K562 (cell line): ENCODE results near the gene SIMC1. TPM values are rescaled to one million over a fixed set of nuclear protein-coding genes. Genes with fewer than 3 reads are reported as not detected.

Experiments used
- ATAC-seq: fragments of 200-7000 bp; cut with Tn5 transposase; 3 replicates; pipeline ENCODE4 v1.9.1; 2020; ENCODE audit warnings: moderate library complexity
- BruUV-seq: library from RNA; stranded (reverse); fragments of 400-500 nt; replicated peaks from 2 replicates; lab custom pipeline; 2021; lab: Mats Ljungman, UMichigan
- CTCF ChIA-PET: fragments of 300-600 bp; formaldehyde crosslinking; extraction: SDS; loops from one replicate; lab custom pipeline; 2021; ENCODE audit warnings: low intra/inter-chr PET ratio; lab: Yijun Ruan, JAX
- POLR2A ChIA-PET: fragments of 300-600, 350-650 bp; sonication (Branson Sonifier 250); formaldehyde crosslinking; extraction: SDS; loops from one replicate; lab custom pipeline; 2021; ENCODE audit warnings: antibody characterized with exemption, inconsistent platforms; lab: Yijun Ruan, JAX
- DNase-seq, 4 experiments: peaks; one replicate each; pipeline versions ENCODE4 v3.0.0 to v3.0.0-alpha.2; 2011 to 2018; ENCODE audit warnings: low spot score in 3 of 4, mixed read lengths in 3 of 4; ENCODE audit errors: extremely low read depth in 1 of 4
- FAIRE-seq: peaks from 2 replicates; lab custom pipeline; 2011; peaks lifted over from hg19 to GRCh38; lab: Jason Lieb, UNC
- H2AFZ ChIP-seq: 2 replicates; pipeline ENCODE4 v1.6.0; 2011; ENCODE audit warnings: low read depth, low read length, control low read depth, inconsistent platforms
- H3K27ac ChIP-seq: fragments of 200-600 bp; 3 replicates; pipeline ENCODE4 v1.8.0; 2011; ENCODE audit warnings: low read depth, mild to moderate bottlenecking, control low read depth, inconsistent platforms, low read length, moderate library complexity, mixed read lengths; ENCODE audit errors: extremely low read depth
- H3K27me3 ChIP-seq, 2 experiments: fragments of 300-600 bp in 1 of 2; 2 replicates in 1 of 2; 3 replicates in 1 of 2; pipeline versions ENCODE4 v1.6.0 to v1.8.0; 2011; ENCODE audit warnings: inconsistent platforms in 2 of 2, low read length in 2 of 2, mild to moderate bottlenecking in 1 of 2, mixed read lengths in 1 of 2, moderate library complexity in 1 of 2; ENCODE audit not compliant: control insufficient read depth in 2 of 2, insufficient read depth in 2 of 2
- H3K36me3 ChIP-seq: fragments of 300-600 bp; 3 replicates; pipeline ENCODE4 v1.8.0; 2011; ENCODE audit warnings: mild to moderate bottlenecking, low read length, inconsistent platforms; ENCODE audit not compliant: control insufficient read depth, insufficient read depth
- H3K4me1 ChIP-seq, 2 experiments: fragments of 200-600 bp in 1 of 2; replicated peaks in 1 of 2; 2 replicates in 1 of 2; 3 replicates in 1 of 2; pipeline versions ENCODE4 v1.5.1 to v1.8.0; 2011; ENCODE audit warnings: inconsistent platforms in 2 of 2, low read length in 2 of 2, mild to moderate bottlenecking in 1 of 2, mixed read lengths in 1 of 2, moderate library complexity in 1 of 2; ENCODE audit not compliant: control insufficient read depth in 2 of 2, insufficient read depth in 2 of 2
- H3K4me2 ChIP-seq: 2 replicates; pipeline ENCODE4 v1.6.1; 2011; ENCODE audit warnings: low read length, control low read depth, inconsistent platforms, mixed read lengths; ENCODE audit not compliant: insufficient read depth
- H3K4me3 ChIP-seq: fragments of 200-600 bp; sonication (generic), shearing (Covaris generic); 2 replicates; pipeline ENCODE4 v1.5.1; 2016; ENCODE audit warnings: control low read depth, inconsistent platforms
- H3K79me2 ChIP-seq: fragments of 200-600 bp; 3 replicates; pipeline ENCODE4 v1.8.0; 2011; ENCODE audit warnings: low read length, inconsistent platforms; ENCODE audit not compliant: control insufficient read depth, insufficient read depth
- H3K9ac ChIP-seq, 2 experiments: 2 replicates each; pipeline versions ENCODE4 v1.6.0 to v1.6.1; 2011; ENCODE audit warnings: low read depth in 2 of 2, low read length in 2 of 2, control low read depth in 1 of 2, inconsistent platforms in 1 of 2, mild to moderate bottlenecking in 1 of 2, mixed read lengths in 1 of 2; ENCODE audit not compliant: insufficient read depth in 1 of 2
- H3K9me1 ChIP-seq: one replicate; pipeline ENCODE4 v1.6.0; 2011; ENCODE audit warnings: inconsistent platforms, mild to moderate bottlenecking, low read length, moderate library complexity; ENCODE audit not compliant: control insufficient read depth, insufficient read depth
- H3K9me3 ChIP-seq: replicated peaks from 2 replicates; pipeline ENCODE4 v1.5.1; 2011; ENCODE audit warnings: low read depth, low read length, inconsistent platforms; ENCODE audit not compliant: control insufficient read depth, insufficient read depth
- H4K20me1 ChIP-seq: replicated peaks from 2 replicates; pipeline ENCODE4 v1.6.1; 2011; ENCODE audit warnings: low read length, inconsistent platforms, mixed read lengths; ENCODE audit not compliant: control insufficient read depth, insufficient read depth
- CTCF ChIP-seq, 3 experiments: IDR thresholded peaks in 2 of 3; conservative IDR thresholded peaks in 1 of 3; 2 replicates each; pipeline ENCODE4 v1.5.1; 2011 to 2012; ENCODE audit warnings: low read length in 3 of 3, mild to moderate bottlenecking in 3 of 3, control low read depth in 2 of 3, improper control_type of control experiment in 1 of 3, inconsistent platforms in 1 of 3, low read depth in 1 of 3, mixed read lengths in 1 of 3, moderate library complexity in 1 of 3; ENCODE audit not compliant: insufficient read depth in 2 of 3
- RAD21 ChIP-seq, 2 experiments: fragments of 250-450 bp in 1 of 2; fragments of 450-650 bp in 1 of 2; sonication (Bioruptor Pico) in 1 of 2; formaldehyde crosslinking in 1 of 2; IDR thresholded peaks in 1 of 2; conservative IDR thresholded peaks in 1 of 2; 2 replicates each; pipeline versions ENCODE4 v1.4.0 to v1.8.0; 2020 to 2022; ENCODE audit warnings: mild to moderate bottlenecking in 2 of 2, moderate library complexity in 1 of 2
- RBM15 ChIP-seq: fragments of 200-400 bp; formaldehyde crosslinking; IDR thresholded peaks from 2 replicates; pipeline ENCODE4 v1.6.1; 2018; ENCODE audit warnings: mild to moderate bottlenecking, low read length, moderate library complexity; ENCODE audit not compliant: insufficient read depth
- ZC3H11A ChIP-seq: IDR thresholded peaks from 2 replicates; pipeline ENCODE4 v1.6.1; 2012; ENCODE audit warnings: low read depth, low read length, improper control_type of control experiment
- WGBS: fragments of 100-300 bp; shearing (Covaris generic); methylation state at CpG from one replicate; pipeline ENCODE4 v1.1.6; 2016; ENCODE audit warnings: low coverage, mixed read lengths; ENCODE audit not compliant: insufficient coverage; ENCODE audit errors: missing lambda C conversion rate; 5-methylcytosine and 5-hydroxymethylcytosine counted together
- in situ Hi-C: fragments of 300-500 bp; cut with MboI; formaldehyde crosslinking; loops from 4 replicates; pipeline ENCODE4 v1.15.0; 2018; ENCODE audit warnings: inconsistent platforms, mixed read lengths
- intact Hi-C: fragments of 100-400 bp; cut with micrococcal nuclease; formaldehyde crosslinking; loops from 2 replicates; pipeline ENCODE4 v1.14.2; 2022
- polyA plus RNA-seq, 8 experiments: library from polyadenylated mRNA; depleted of rRNA in 4 of 8; stranded (reverse) in 5 of 8; unstranded in 3 of 8; fragments of >200 nt; fragmentation: Nextera tagmentation in 2 of 8; fragmentation: Illumina TruSeq in 1 of 8; extraction: Ambion mirVana in 2 of 8; extraction: Trizol in 1 of 8; gene quantifications; 2 replicates each; pipeline versions ENCODE4 v1.2.1 to v1.2.3, GENCODE V29; 2011 to 2014; ENCODE audit warnings: inconsistent platforms in 1 of 8, missing spikeins in 1 of 8
- total RNA-seq, 7 experiments: library from RNA; depleted of rRNA in 6 of 7; stranded (reverse); fragments of >200 nt in 6 of 7; fragmentation: Illumina TruSeq in 2 of 7; extraction: Trizol in 2 of 7; gene quantifications; 2 replicates each; pipeline versions ENCODE4 v1.2.1 to v1.2.3, GENCODE V29; 2011 to 2021; ENCODE audit warnings: low replicate concordance in 1 of 7

Gene SIMC1
- total and polyA plus RNA-seq, 9 of the 15 experiments (the other 6 are each of a cell fraction or from before 2014, with no cell fraction given): 7.2 to 36.3 (median 14.7) TPM

GRCh38 chr5:176319827-176320554, 81.8 kb downstream of the SIMC1 start:
- peak; percentile 37 for FAIRE-seq
- CTCF ChIA-PET: interaction anchor here (0.6 kb wide), 1 partner anchor 223 kb away, joined by 5 read pairs; no protein-coding TSS in a partner anchor

More at GRCh38 chr5:176319827-176320554, 81.8 kb downstream of the SIMC1 start:
- TF ChIP-seq RBM15 (no peak), CTCF (IDR thresholded peaks at IDR 0.05 in 2 of 3, conservative IDR thresholded peaks at IDR 0.05 in 1 of 3; ENCODE audit: insufficient read depth in 2 of 3, low read depth in 1 of 3, low read length in 3 of 3) (peak; percentile 7 to 42 (median 40); a peak in 5 of 6 replicates), ZC3H11A (0 out of 2 replicates have a peak, but pooled peaks have one; percentile 48), RAD21 (CRISPR knock-in tag; conservative IDR thresholded peaks at IDR 0.05 in 1 of 2, IDR thresholded peaks at IDR 0.05 in 1 of 2) (peak in 1 of 2 experiments; percentile 40; a peak in 2 of 4 replicates)
- TF ChIP-seq, all 486 proteins: peak for 3
- no peaks in the 10 kb centered on the region for H4K20me1 ChIP-seq
- H3K9me1 ChIP-seq: no peaks in the 10 kb centered on the region
- ATAC-seq (peak; percentile 41; the same call in 2 of the 3 replicates), DNase-seq (peak in 1 of 4 experiments; percentile 24)
- peaks cover 52% of the 10 kb centered on the region for H3K36me3 ChIP-seq
- no peak overlapping the region for H3K27ac ChIP-seq
- BruUV-seq: no TSS peak
- H3K4me3 ChIP-seq: no peak overlapping the region
- H3K4me1 ChIP-seq: no peaks in the 10 kb centered on the region
- H3K79me2 ChIP-seq: no peaks in the 10 kb centered on the region
- H3K4me2 ChIP-seq: no peak overlapping the region
- no peaks in the 10 kb centered on the region for H3K9me3 ChIP-seq
- no peaks in the 10 kb centered on the region for H3K27me3 ChIP-seq
- H2AFZ ChIP-seq: no peak overlapping the region
- 79% methylated on average over 9 of the region's 9 CpGs for WGBS
- in situ Hi-C loops (no loop called here), intact Hi-C loops (no loop called here)
- POLR2A ChIA-PET: interaction anchor here (0.8 kb wide), 1 partner anchor 31 kb away, joined by 3 read pairs; no protein-coding TSS in a partner anchor
- H3K9ac ChIP-seq: no peak overlapping the region
